Daoy (cell line): ENCODE measurements around the gene CACTIN. TPM values are rescaled to one million over a fixed set of nuclear protein-coding genes. Genes with fewer than 3 reads are reported as not detected.
A peak's percentile ranks its signal among the peaks of the same experiment; 100 is the strongest.
"Not testable (repeated sequence)": the region's sequence is repeated elsewhere in the genome, so short reads cannot be mapped to it uniquely, and the experiment has no call there.

Experiments
- DNase-seq: peaks from one replicate; pipeline ENCODE4 v3.0.0-alpha.2; 2015; ENCODE audit warnings: low read depth
- total RNA-seq: library from RNA; depleted of rRNA; stranded (reverse); fragments of >200 nt; shearing (Covaris generic); gene quantifications from 2 replicates; pipeline ENCODE4 v1.2.3, GENCODE V29; 2014; rRNA removed

Gene CACTIN
- total RNA-seq: 29.9 and 52.6 TPM in 2 replicates

- peak; percentile 99 for DNase-seq
These were observed at the start of gene CACTIN for GRCh38 chr19:3626473-3627350. CACTIN (minus strand) TSS chr19:3626790; CDS start chr19:3626762, 28 bp downstream.

- no peak for DNase-seq
These were observed 48.4 kb upstream of the CACTIN start for GRCh38 chr19:3674784-3675543.

- DNase-seq: no peak
These were observed 47.2 kb upstream of the CACTIN start for GRCh38 chr19:3673506-3674439.

- no peak for DNase-seq
These were observed 46.4 kb upstream of the CACTIN start for GRCh38 chr19:3672993-3673392.

GRCh38 chr19:3672575-3672948 is 46.0 kb upstream of the CACTIN start:
- DNase-seq: no peak

GRCh38 chr19:3671680-3672574 is 45.3 kb upstream of the CACTIN start:
- no peak for DNase-seq

- peak; percentile 41 for DNase-seq
These were observed 44.4 kb upstream of the CACTIN start for GRCh38 chr19:3670796-3671679.

- peak; percentile 28 for DNase-seq
These were observed 43.6 kb upstream of the CACTIN start for GRCh38 chr19:3669947-3670795.

- no peak for DNase-seq
These were observed 42.7 kb upstream of the CACTIN start for GRCh38 chr19:3669082-3669946.

GRCh38 chr19:3668331-3669081 is 41.9 kb upstream of the CACTIN start:
- DNase-seq: no peak

- no peak for DNase-seq
These were observed 41.2 kb upstream of the CACTIN start for GRCh38 chr19:3667766-3668165.

GRCh38 chr19:3667037-3667638 is 40.5 kb upstream of the CACTIN start:
- DNase-seq: no peak

- DNase-seq: not testable (repeated sequence)
These were observed 39.9 kb upstream of the CACTIN start for GRCh38 chr19:3666545-3666856.

GRCh38 chr19:3665681-3666544 is 39.3 kb upstream of the CACTIN start:
- peak; percentile 48 for DNase-seq

GRCh38 chr19:3664879-3665642 is 38.5 kb upstream of the CACTIN start:
- no peak for DNase-seq
